B cell (primary cell): ENCODE data around the gene LRRC14B.
"Not testable (repeated sequence)": the region's sequence is repeated elsewhere in the genome, so short reads cannot be mapped to it uniquely, and the experiment has no call there.

Experiments used
- EZH2 ChIP-seq: IDR thresholded peaks from 2 replicates; pipeline ENCODE4 v1.6.1; 2012; ENCODE audit warnings: borderline replicate concordance, low read depth, mild to moderate bottlenecking, moderate library complexity, low read length; ENCODE audit not compliant: insufficient read depth, poor library complexity, severe bottlenecking
- TF ChIP-seq, protein P1 (sequence below): fragments of 200-600 bp; IDR thresholded peaks from one replicate; pipeline ENCODE4 v1.8.0; 2022; ENCODE audit warnings: antibody characterized with exemption, mild to moderate bottlenecking

DNA sequence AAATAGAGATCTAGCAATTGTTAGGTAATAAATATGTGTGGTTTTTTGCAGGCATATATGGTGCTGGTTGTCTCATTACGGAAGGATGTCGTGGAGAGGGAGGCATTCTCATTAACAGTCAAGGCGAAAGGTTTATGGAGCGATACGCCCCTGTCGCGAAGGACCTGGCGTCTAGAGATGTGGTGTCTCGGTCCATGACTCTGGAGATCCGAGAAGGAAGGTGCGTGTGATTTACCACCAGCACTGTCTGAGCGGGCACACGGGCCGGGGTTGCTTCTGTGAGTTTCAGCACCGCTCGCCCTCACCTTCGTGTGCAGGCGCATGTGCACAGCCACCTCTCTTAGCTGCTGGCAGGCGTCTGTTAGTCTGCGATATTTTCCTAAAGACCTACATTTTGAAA lies 42.1 kb downstream of the LRRC14B start:
- TF ChIP-seq, protein P1, sequence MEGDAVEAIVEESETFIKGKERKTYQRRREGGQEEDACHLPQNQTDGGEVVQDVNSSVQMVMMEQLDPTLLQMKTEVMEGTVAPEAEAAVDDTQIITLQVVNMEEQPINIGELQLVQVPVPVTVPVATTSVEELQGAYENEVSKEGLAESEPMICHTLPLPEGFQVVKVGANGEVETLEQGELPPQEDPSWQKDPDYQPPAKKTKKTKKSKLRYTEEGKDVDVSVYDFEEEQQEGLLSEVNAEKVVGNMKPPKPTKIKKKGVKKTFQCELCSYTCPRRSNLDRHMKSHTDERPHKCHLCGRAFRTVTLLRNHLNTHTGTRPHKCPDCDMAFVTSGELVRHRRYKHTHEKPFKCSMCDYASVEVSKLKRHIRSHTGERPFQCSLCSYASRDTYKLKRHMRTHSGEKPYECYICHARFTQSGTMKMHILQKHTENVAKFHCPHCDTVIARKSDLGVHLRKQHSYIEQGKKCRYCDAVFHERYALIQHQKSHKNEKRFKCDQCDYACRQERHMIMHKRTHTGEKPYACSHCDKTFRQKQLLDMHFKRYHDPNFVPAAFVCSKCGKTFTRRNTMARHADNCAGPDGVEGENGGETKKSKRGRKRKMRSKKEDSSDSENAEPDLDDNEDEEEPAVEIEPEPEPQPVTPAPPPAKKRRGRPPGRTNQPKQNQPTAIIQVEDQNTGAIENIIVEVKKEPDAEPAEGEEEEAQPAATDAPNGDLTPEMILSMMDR: not testable (repeated sequence)
- TF ChIP-seq EZH2: not testable (repeated sequence)
